Measurements from ENCODE around the gene SMG9.

Gene SMG9

DNA sequence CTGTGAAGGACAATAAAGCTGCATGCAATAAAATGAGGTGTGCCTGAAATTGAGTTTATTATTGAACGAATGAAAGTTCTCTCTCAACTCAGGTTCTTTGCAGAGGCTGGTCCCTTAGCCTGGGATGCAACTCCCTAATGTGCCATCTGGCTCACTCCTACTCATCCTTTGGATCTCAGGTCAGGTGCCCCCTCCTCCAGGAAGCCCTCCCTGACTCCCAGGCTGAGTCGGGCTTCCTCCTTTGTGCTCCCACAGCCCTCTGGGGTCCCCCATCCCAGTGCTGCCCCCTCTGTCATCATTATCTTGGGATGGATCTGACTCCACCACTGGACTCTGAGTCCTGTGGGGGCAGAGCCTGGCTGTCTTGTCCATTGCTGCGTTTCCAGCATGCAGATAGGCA lies 41.6 kb downstream of the SMG9 start:
- TF ChIP-seq, protein P1, sequence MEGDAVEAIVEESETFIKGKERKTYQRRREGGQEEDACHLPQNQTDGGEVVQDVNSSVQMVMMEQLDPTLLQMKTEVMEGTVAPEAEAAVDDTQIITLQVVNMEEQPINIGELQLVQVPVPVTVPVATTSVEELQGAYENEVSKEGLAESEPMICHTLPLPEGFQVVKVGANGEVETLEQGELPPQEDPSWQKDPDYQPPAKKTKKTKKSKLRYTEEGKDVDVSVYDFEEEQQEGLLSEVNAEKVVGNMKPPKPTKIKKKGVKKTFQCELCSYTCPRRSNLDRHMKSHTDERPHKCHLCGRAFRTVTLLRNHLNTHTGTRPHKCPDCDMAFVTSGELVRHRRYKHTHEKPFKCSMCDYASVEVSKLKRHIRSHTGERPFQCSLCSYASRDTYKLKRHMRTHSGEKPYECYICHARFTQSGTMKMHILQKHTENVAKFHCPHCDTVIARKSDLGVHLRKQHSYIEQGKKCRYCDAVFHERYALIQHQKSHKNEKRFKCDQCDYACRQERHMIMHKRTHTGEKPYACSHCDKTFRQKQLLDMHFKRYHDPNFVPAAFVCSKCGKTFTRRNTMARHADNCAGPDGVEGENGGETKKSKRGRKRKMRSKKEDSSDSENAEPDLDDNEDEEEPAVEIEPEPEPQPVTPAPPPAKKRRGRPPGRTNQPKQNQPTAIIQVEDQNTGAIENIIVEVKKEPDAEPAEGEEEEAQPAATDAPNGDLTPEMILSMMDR (IDR thresholded peaks at IDR 0.05), result no peak
- no peak for DNase-seq
- Histone ChIP-seq H3K4me1 (no peaks in the 10 kb centered on the region), H3K27ac (no peak overlapping the region), H3K9me3 (peaks cover 0 to 8% (median 5%) of the 10 kb centered on the region in 3 donors), H3K27me3 (peaks cover 0 to 26% of the 10 kb centered on the region in 2 donors), H3K36me3 (no peaks in the 10 kb centered on the region), H3K4me3 (no peak overlapping the region)
- intact Hi-C loops (cut with DNase I; ENCODE audit: low total_unique reads), result no loop called here

DNA sequence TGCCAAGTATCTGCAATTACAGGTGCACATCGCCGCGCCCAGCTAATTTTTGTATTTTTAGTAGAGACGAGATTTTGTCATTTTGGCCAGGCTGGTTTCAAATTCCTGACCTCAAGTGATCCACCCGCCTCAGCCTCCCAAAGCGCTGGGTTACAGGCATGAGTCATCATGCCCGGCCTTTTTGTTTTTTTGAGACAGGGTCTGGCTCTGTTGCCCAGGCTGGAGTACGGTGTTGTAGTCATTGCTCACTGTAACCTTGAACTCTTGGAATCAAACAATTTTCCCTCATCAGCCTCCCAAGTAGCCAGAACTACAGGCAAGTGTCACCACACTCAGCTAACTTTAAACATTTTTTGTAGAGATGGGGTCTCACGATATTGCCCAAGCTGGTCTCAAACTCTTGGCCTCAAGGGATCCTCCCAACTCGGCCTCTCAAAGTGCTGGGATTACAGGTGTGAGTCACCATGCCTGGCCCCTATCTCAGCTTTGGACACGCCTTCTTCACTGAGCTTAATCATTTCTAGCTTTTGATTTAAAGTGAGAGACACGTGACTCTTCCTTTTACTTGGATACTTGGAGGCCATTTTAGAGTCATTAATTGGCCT lies 42.9 kb downstream of the SMG9 start:
- Histone ChIP-seq H3K4me3 (no peak overlapping the region), H3K27me3 (peaks cover 0 to 21% of the 10 kb centered on the region in 2 donors), H3K4me1 (no peaks in the 10 kb centered on the region), H3K36me3 (no peaks in the 10 kb centered on the region), H3K27ac (no peak overlapping the region), H3K9me3 (peaks cover 0 to 8% (median 5%) of the 10 kb centered on the region in 3 donors)
- TF ChIP-seq, protein P1 (IDR thresholded peaks at IDR 0.05), result no peak
- intact Hi-C loops (cut with DNase I; ENCODE audit: low total_unique reads), result no loop called here
- no peak for DNase-seq

DNA sequence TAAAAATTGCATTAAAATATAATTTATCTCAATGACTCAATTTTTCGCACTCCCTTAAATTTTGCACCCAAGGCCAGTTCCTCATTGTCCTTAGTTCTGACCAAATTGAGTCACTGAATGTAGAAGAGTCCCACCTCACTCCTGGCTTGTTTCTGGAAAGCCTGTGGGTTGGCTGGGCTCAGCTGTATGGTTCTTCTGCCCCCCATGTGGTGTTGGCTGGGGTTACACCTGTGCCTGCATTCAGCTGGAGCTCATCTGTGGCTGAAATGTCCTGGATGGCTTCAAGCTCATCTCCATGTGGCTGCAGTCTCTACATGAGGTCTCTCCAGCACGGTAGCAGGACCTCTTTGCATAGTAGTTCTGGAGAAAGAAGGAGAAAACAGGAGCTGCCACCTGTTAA lies 46.0 kb downstream of the SMG9 start:
- TF ChIP-seq, protein P1 (IDR thresholded peaks at IDR 0.05), result no peak
- Histone ChIP-seq H3K4me3 (no peak overlapping the region), H3K9me3 (peaks cover 0 to 8% (median 5%) of the 10 kb centered on the region in 3 donors), H3K36me3 (no peaks in the 10 kb centered on the region), H3K27me3 (peaks cover 0 to 25% of the 10 kb centered on the region in 2 donors), H3K27ac (no peak overlapping the region), H3K4me1 (no peaks in the 10 kb centered on the region)
- intact Hi-C loops (cut with DNase I; ENCODE audit: low total_unique reads), result no loop called here
- DNase-seq, result no peak

DNA sequence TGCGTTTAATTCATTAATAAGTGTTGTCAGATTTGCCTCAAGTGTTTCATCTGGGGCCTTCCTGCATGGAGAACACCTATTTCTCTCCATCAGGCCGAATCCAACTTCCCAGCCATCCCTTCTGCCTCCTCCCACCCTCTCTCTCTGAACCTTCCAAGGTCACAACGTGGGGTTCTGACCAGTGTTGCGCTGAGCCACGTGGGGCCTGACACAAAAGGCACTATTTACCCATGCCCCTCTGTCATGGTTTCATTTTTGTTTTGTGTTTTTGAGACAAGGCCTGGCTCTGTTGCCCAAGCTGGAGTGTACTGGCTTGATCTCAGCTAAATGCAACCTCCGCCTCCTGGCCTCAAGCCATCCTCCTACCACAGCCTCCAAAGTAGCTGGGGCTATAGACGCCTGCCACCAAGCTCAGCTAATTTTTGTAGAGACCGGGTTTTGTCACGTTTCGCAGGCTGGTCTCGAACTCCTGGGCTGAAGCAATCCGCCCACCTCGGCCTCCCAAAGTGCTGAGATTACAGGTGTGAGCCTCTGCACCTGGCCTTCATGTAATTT lies 47.5 kb downstream of the SMG9 start:
- DNase-seq, result no peak
- H3K27ac ChIP-seq, result no peak overlapping the region
- H3K4me3 ChIP-seq, result no peak overlapping the region
- H3K27me3 ChIP-seq, result peaks cover 0 to 25% of the 10 kb centered on the region in 2 donors
- intact Hi-C loops (cut with DNase I; ENCODE audit: low total_unique reads), result no loop called here
- peaks cover 0 to 8% (median 5%) of the 10 kb centered on the region in 3 donors for H3K9me3 ChIP-seq
- H3K4me1 ChIP-seq, result no peaks in the 10 kb centered on the region
- TF ChIP-seq, protein P1 (IDR thresholded peaks at IDR 0.05), result no peak
- no peaks in the 10 kb centered on the region for H3K36me3 ChIP-seq

DNA sequence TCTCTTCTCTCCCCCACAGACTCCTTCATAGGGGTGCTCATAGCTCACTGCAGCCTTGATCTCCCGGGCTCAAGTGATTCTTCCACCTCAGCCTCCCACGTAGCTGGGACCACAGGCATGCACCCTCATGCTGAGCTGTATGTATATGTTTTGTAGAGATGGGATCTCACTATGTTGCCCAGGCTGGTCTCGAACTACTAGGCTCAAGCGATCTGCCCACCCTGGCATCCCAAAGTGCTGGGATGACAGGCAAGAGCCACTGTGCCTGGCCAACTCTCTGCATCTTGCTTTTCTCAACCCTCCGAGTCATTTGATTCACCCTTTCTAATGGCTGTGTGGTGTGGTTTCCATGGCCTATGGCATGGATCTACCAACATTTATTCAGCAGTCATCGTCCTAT lies 49.0 kb downstream of the SMG9 start:
- no peak overlapping the region for H3K27ac ChIP-seq
- H3K9me3 ChIP-seq, result peaks cover 0 to 8% (median 5%) of the 10 kb centered on the region in 3 donors
- H3K27me3 ChIP-seq, result peaks cover 0 to 21% of the 10 kb centered on the region in 2 donors
- H3K4me3 ChIP-seq, result no peak overlapping the region
- intact Hi-C loops (cut with DNase I; ENCODE audit: low total_unique reads), result no loop called here
- H3K36me3 ChIP-seq, result no peaks in the 10 kb centered on the region
- DNase-seq, result no peak
- TF ChIP-seq, protein P1 (IDR thresholded peaks at IDR 0.05), result no peak
- no peaks in the 10 kb centered on the region for H3K4me1 ChIP-seq

Measured in tibial artery (tissue), 4 donors.